AG04450 (cell line): ENCODE data around the gene KRT15. TPM values are rescaled to one million over a fixed set of nuclear protein-coding genes. Genes with fewer than 3 reads are reported as not detected.

Source experiments
- CTCF ChIA-PET: fragments of 300-600, 350-600 bp; formaldehyde crosslinking; extraction: SDS; loops from one replicate; lab custom pipeline; 2022; ENCODE audit warnings: antibody characterized with exemption, inconsistent platforms; lab: Charles Lee
- POLR2A ChIA-PET: fragments of 350-600 bp; formaldehyde crosslinking; extraction: SDS; loops from one replicate; lab custom pipeline; 2021; ENCODE audit warnings: antibody characterized with exemption, inconsistent platforms; lab: Yijun Ruan, JAX
- DNase-seq: peaks from one replicate; pipeline ENCODE4 v3.0.0-alpha.2; 2011; ENCODE audit warnings: low read depth, low spot score
- H3K27ac ChIP-seq: one replicate; pipeline ENCODE4 v1.5.1; 2012; ENCODE audit warnings: low read depth, low read length, control low read depth
- H3K27me3 ChIP-seq: one replicate; pipeline ENCODE4 v1.6.0; 2012; ENCODE audit warnings: low read length; ENCODE audit not compliant: control insufficient read depth, insufficient read depth
- H3K4me3 ChIP-seq: 2 replicates; pipeline ENCODE4 v1.5.1; 2011; ENCODE audit warnings: mild to moderate bottlenecking, low read depth, low read length, control low read depth
- H3K9me3 ChIP-seq: 2 replicates; pipeline ENCODE4 v1.5.1; 2012; ENCODE audit warnings: low read length; ENCODE audit not compliant: control insufficient read depth, insufficient read depth
- CTCF ChIP-seq: IDR thresholded peaks from 2 replicates; pipeline ENCODE4 v1.5.1; 2011; ENCODE audit warnings: low read depth, low read length, control low read depth, inconsistent platforms
- polyA minus RNA-seq: library from RNA; depleted of rRNA, polyadenylated mRNA; stranded (reverse); fragments of >200 nt; gene quantifications from 2 replicates; pipeline ENCODE4 v1.2.3, GENCODE V29; 2011; rRNA and poly(A)+ RNA removed
- polyA plus RNA-seq: library from polyadenylated mRNA; depleted of rRNA; stranded (reverse); fragments of >200 nt; gene quantifications from 2 replicates; pipeline ENCODE4 v1.2.3, GENCODE V29; 2011; rRNA removed

The KRT15 gene
- 1.4 and 1.8 TPM in 2 replicates for polyA plus RNA-seq
- polyA minus RNA-seq = 0.22 and 1.3 TPM in 2 replicates

DNA sequence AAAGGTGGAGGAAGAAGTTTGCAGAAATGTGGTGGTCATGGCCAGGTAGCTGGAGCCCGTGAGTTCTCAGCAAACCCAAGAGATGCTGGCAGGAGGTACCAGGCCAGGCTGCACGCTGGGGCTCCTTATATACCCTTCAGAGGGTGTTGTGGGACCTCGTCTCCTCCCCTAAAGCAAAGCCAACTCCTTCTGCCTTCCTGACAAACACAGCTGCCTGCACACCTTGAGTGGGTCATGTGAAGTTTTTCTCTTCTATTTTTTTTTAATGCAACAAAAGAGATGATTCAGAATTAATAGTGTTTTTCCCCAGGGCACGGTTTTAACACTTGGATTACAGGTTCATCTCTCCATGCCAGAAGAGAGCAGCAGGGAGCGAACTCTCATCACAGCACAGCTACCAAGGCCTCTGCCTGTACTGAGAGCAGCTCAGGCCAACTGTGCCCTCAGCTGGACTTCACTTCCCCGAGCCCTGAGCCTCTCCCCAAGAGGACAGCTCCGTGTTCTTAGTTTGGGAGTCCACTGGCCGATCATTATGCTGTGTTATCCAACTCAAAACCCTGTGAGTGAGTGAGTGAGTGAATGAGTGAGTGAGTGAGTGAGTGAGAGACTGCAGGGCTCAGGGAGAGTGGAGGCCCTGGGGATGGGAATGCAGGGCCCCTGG, at the start of gene KRT15:
Gene KRT15, minus strand, starts transcription at position 102 of the 661 bp plus-strand sequence. Its CDS starts 63 bp downstream, at position 39.
- no peak for DNase-seq
- TF ChIP-seq CTCF = no peak
- Histone ChIP-seq H3K4me3 (no peak within 1 kb of the TSS), H3K27ac (no peak within 1 kb of the TSS), H3K27me3 (no peaks in the 10 kb centered on the region), H3K9me3 (peaks cover 3% of the 10 kb centered on the region; the same call in 1 of the 2 replicates)
- ChIA-PET POLR2A (no interaction called here), CTCF (no interaction called here)

DNA sequence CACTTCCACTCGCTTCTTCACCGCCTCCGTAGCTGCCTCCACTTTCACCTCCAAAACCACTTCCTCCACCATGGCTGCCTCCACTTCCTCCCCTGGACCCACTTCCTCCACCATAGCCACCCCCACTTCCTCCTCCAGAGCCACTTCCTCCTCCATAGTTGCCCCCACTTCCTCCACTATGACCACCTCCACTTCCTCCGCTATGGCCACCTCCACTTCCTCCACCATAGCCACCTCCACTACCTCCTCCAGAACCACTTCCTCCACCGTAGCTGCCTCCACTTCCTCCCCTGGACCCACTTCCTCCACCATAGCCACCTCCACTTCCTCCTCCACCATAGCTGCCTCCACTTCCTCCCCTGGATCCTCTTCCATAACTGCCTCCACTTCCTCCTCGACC, 48.6 kb upstream of the KRT15 start:
- no peak for TF ChIP-seq CTCF
- H3K27me3 ChIP-seq = peaks cover 48% of the 10 kb centered on the region
- H3K27ac ChIP-seq = no peak overlapping the region
- ChIA-PET CTCF (interaction anchor here (0.8 to 5.7 kb wide), 3 partner anchors 18 to 95 kb away, joined by 3 to 34 read pairs (median 8); no protein-coding TSS in a partner anchor), POLR2A (no interaction called here)
- H3K9me3 ChIP-seq = no peaks in the 10 kb centered on the region
- H3K4me3 ChIP-seq = no peak overlapping the region
- no peak for DNase-seq

DNA sequence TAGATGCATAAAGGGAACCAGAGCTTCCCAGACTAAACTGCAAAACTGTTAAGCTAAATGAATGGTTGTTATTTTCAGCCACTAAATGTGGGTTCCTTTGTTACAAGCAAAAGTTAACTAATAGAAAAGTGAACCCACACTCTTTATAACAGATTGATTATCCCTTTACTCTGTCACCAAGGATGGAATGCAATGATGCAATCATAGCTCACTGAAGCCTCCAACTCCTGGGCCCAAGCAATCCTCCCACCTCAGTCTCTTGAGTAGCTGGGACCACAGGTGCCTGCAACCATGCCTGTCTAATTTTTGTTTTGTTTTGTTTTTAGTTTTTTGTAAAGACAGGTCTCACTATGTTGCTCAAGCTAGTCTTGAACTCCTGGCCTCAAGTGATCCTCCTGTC, 46.6 kb upstream of the KRT15 start:
- peaks cover 42% of the 10 kb centered on the region for H3K27me3 ChIP-seq
- POLR2A ChIA-PET = no interaction called here
- H3K4me3 ChIP-seq = no peak overlapping the region
- no peak overlapping the region for H3K27ac ChIP-seq
- CTCF ChIA-PET = interaction anchor here (1.6 to 5.7 kb wide), 4 partner anchors 14 to 101 kb away, joined by 4 to 34 read pairs (median 7); no protein-coding TSS in a partner anchor
- no peaks in the 10 kb centered on the region for H3K9me3 ChIP-seq
- no peak for TF ChIP-seq CTCF
- no peak for DNase-seq

GRCh38 chr17:41563607-41564170, 45.0 kb upstream of the KRT15 start:
- no peak overlapping the region for H3K4me3 ChIP-seq
- no peaks in the 10 kb centered on the region for H3K9me3 ChIP-seq
- DNase-seq = no peak
- no peak overlapping the region for H3K27ac ChIP-seq
- H3K27me3 ChIP-seq = peaks cover 40% of the 10 kb centered on the region
- ChIA-PET POLR2A (no interaction called here), CTCF (interaction anchor here (1.1 to 5.7 kb wide), 3 partner anchors 15 to 99 kb away, joined by 3 to 34 read pairs (median 5); no protein-coding TSS in a partner anchor)
- no peak for TF ChIP-seq CTCF

DNA sequence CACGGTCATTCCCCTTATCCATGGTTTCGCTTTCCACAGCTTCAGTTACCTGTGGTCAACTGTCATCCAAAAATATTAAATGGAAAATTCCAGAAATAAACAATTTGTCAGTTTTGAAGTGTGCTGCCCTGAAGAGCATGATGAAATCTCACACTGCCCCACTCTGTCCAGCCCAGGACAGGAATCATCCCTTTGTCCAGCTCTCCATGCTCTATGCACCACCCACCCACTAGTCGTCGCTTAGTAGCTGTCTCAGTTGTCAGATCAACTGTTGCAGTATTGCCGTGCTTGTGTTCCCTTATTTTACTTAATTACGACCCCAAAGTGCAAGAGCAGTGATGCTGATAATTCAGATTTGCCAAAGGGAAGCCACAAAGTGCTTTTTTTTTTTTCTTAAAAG, 42.9 kb upstream of the KRT15 start:
- CTCF ChIA-PET = interaction anchor here (2.1 to 2.3 kb wide), 2 partner anchors 12 to 87 kb away, joined by 15 to 19 read pairs; no protein-coding TSS in a partner anchor
- no peak overlapping the region for H3K4me3 ChIP-seq
- DNase-seq = no peak
- no peaks in the 10 kb centered on the region for H3K9me3 ChIP-seq
- POLR2A ChIA-PET = no interaction called here
- H3K27me3 ChIP-seq = peaks cover 46% of the 10 kb centered on the region
- no peak overlapping the region for H3K27ac ChIP-seq
- TF ChIP-seq CTCF = no peak
